Liver (tissue), 9 donors: ENCODE data around the gene CDH4. TPM values are rescaled to one million over a fixed set of nuclear protein-coding genes. Genes with fewer than 3 reads are reported as not detected.

Source experiments
- DNase-seq: peaks from one replicate; pipeline ENCODE4 v3.0.0-alpha.2; 2017; ENCODE audit warnings: low spot score
- H3K27ac ChIP-seq, 2 donors: one replicate each; pipeline ENCODE4 v1.7.0; 2013; ENCODE audit warnings: inconsistent platforms in 2 of 2, low read length in 2 of 2, control low read depth in 1 of 2, low read depth in 1 of 2, mild to moderate bottlenecking in 1 of 2
- H3K27me3 ChIP-seq, 4 donors: one replicate each; pipeline versions ENCODE4 v1.6.1 to v1.7.0; 2013; ENCODE audit warnings: low read length in 3 of 4, inconsistent platforms in 1 of 4, mild to moderate bottlenecking in 1 of 4, moderate library complexity in 1 of 4; ENCODE audit not compliant: control insufficient read depth in 4 of 4, insufficient read depth in 4 of 4
- H3K36me3 ChIP-seq, 4 donors: one replicate each; pipeline versions ENCODE4 v1.6.1 to v1.7.0; 2013; ENCODE audit warnings: low read length in 3 of 4, mild to moderate bottlenecking in 3 of 4, low read depth in 1 of 4, moderate library complexity in 1 of 4; ENCODE audit not compliant: control insufficient read depth in 4 of 4, insufficient read depth in 3 of 4
- H3K4me1 ChIP-seq, 4 donors: one replicate each; pipeline versions ENCODE4 v1.6.1 to v1.7.0; 2013; ENCODE audit warnings: low read length in 3 of 4, mild to moderate bottlenecking in 3 of 4, moderate library complexity in 1 of 4; ENCODE audit not compliant: control insufficient read depth in 4 of 4, insufficient read depth in 4 of 4
- H3K4me3 ChIP-seq, 3 donors: one replicate each; pipeline versions ENCODE4 v1.6.1 to v1.7.0; 2013; ENCODE audit warnings: low read length in 3 of 3, control low read depth in 1 of 3, low read depth in 1 of 3, mild to moderate bottlenecking in 1 of 3
- H3K9ac ChIP-seq, 2 donors: one replicate each; pipeline ENCODE4 v1.7.0; 2013; ENCODE audit warnings: low read length in 2 of 2, mild to moderate bottlenecking in 2 of 2, moderate library complexity in 2 of 2, control low read depth in 1 of 2, low read depth in 1 of 2
- H3K9me3 ChIP-seq, 4 donors: one replicate each; pipeline versions ENCODE4 v1.6.1 to v1.7.0; 2013; ENCODE audit warnings: low read length in 3 of 4; ENCODE audit not compliant: control insufficient read depth in 4 of 4
- EGR1 ChIP-seq, 2 donors: IDR thresholded peaks; 2 replicates each; pipeline ENCODE4 v1.6.1; 2016 to 2018; ENCODE audit warnings: antibody characterized with exemption in 2 of 2, low read depth in 2 of 2
- FOXA1 ChIP-seq: IDR thresholded peaks from 2 replicates; pipeline ENCODE4 v1.6.1; 2016; ENCODE audit warnings: antibody characterized with exemption
- FOXA2 ChIP-seq: IDR thresholded peaks from 2 replicates; pipeline ENCODE4 v1.6.1; 2016; ENCODE audit warnings: antibody characterized with exemption
- GABPA ChIP-seq, 2 donors: IDR thresholded peaks in 1 of 2; conservative IDR thresholded peaks in 1 of 2; 2 replicates each; pipeline ENCODE4 v1.6.1; 2016; ENCODE audit warnings: antibody characterized with exemption in 2 of 2, mild to moderate bottlenecking in 1 of 2, moderate library complexity in 1 of 2
- HNF4A ChIP-seq, 2 donors: conservative IDR thresholded peaks; 2 replicates each; pipeline ENCODE4 v1.6.1; 2016; ENCODE audit warnings: antibody characterized with exemption in 2 of 2, mild to moderate bottlenecking in 2 of 2
- HNF4G ChIP-seq: IDR thresholded peaks from 2 replicates; pipeline ENCODE4 v1.6.1; 2016; ENCODE audit warnings: antibody characterized with exemption
- JUND ChIP-seq, 2 donors: IDR thresholded peaks; 2 replicates each; pipeline ENCODE4 v1.6.1; 2016; ENCODE audit warnings: antibody characterized with exemption in 2 of 2
- NR2F2 ChIP-seq: IDR thresholded peaks from 2 replicates; pipeline ENCODE4 v1.6.1; 2016; ENCODE audit warnings: antibody characterized with exemption
- RAD21 ChIP-seq, 2 donors: IDR thresholded peaks; 2 replicates each; pipeline ENCODE4 v1.6.1; 2016; ENCODE audit warnings: antibody characterized with exemption in 2 of 2, mild to moderate bottlenecking in 2 of 2
- RXRA ChIP-seq, 2 donors: IDR thresholded peaks; 2 replicates each; pipeline ENCODE4 v1.6.1; 2017 to 2018; ENCODE audit warnings: antibody characterized with exemption in 2 of 2, mild to moderate bottlenecking in 1 of 2
- SP1 ChIP-seq: IDR thresholded peaks from 2 replicates; pipeline ENCODE4 v1.6.1; 2018; ENCODE audit warnings: antibody characterized with exemption, mild to moderate bottlenecking
- TAF1 ChIP-seq: conservative IDR thresholded peaks from 2 replicates; pipeline ENCODE4 v1.6.1; 2016; ENCODE audit warnings: antibody characterized with exemption, mild to moderate bottlenecking
- YY1 ChIP-seq: IDR thresholded peaks from 2 replicates; pipeline ENCODE4 v1.6.1; 2016; ENCODE audit warnings: antibody characterized with exemption, mild to moderate bottlenecking
- WGBS: extraction: QIAGEN DNeasy Blood & Tissue Kit; methylation state at CpG from one replicate; pipeline ENCODE4 v1.1.7; 2013; 5-methylcytosine and 5-hydroxymethylcytosine counted together
- polyA plus RNA-seq, 2 donors: library from polyadenylated mRNA; stranded (reverse) in 1 of 2; unstranded in 1 of 2; fragments of 200-250 nt in 1 of 2; fragments of >200 nt in 1 of 2; fragmentation: Nextera tagmentation in 1 of 2; extraction: Ambion mirVana in 1 of 2; gene quantifications; one replicate each; pipeline versions ENCODE4 v1.2.1 to v1.2.3, GENCODE V29; 2013 to 2015
- total RNA-seq, 2 donors: library from RNA; depleted of rRNA; stranded (reverse); fragments of >200 nt; gene quantifications; one replicate each; pipeline ENCODE4 v1.2.3, GENCODE V29; 2014
- TF ChIP-seq, protein P1 (sequence below): IDR thresholded peaks from 2 replicates; pipeline ENCODE4 v1.6.1; 2016; ENCODE audit warnings: antibody characterized with exemption
- TF ChIP-seq, protein P2 (sequence below): IDR thresholded peaks from 2 replicates; pipeline ENCODE4 v1.6.1; 2016; ENCODE audit warnings: antibody characterized with exemption
- TF ChIP-seq, protein P3 (sequence below): IDR thresholded peaks from 2 replicates; pipeline ENCODE4 v1.6.1; 2016; ENCODE audit warnings: antibody characterized with exemption
- TF ChIP-seq, protein P4 (sequence below): fragments of 150-350 bp; IDR thresholded peaks from 2 replicates; pipeline ENCODE4 v1.5.1; 2017; ENCODE audit warnings: improper control_type of control experiment, low read depth, low read length; ENCODE audit not compliant: missing input control
- TF ChIP-seq, protein P5 (sequence below): IDR thresholded peaks from 2 replicates; pipeline ENCODE4 v1.6.1; 2016; ENCODE audit warnings: antibody characterized with exemption, mild to moderate bottlenecking
- donor health status: healthy.
- donor health status: healthy.
- donor health status: healthy.
- donor health status: healthy.
- donor health status: healthy.

CDH4 gene
- total and polyA plus RNA-seq, 4 donors = 0.03 to 0.25 (median 0.19) TPM; not detected in 1

DNA sequence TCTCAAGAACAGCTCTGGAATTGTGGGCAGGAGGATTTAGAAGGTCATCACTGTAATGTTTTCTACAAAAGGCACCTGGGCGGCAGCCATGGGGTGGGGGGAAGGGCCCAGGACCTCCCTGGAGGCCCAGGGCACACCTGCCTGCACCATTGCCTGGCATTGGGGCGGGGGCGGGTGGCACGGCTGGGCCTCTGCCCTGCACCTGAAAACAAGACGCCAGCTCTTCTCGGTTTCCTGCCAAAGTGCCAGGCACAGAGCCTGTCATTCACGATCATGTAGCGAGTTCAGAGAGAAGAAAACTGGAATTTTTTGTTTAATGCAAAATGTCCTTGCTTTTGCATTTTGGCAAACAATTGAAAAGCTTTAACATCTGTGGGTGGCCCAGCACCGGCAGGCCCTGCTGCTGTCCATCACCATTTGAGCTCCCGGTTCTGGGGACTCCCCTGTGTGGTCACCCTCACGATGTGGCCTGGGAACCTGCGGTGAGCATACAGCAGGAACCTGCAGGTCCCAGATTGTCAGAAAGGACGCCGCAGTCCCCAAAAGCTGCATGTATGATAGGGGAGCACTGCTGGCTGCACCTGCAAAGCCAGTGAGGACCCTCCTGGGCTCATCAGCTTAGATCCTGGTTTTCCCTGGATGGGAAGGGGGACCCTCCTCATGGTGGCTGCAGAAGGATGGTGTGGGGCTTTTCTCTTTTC, 262.9 kb downstream of the CDH4 start:
- WGBS = 79% methylated on average over 14 of the region's 14 CpGs
- H3K9me3 ChIP-seq = no peaks in the 10 kb centered on the region
- no peaks in the 10 kb centered on the region for H3K36me3 ChIP-seq
- no peak overlapping the region for H3K4me3 ChIP-seq
- peaks cover 0 to 2% (median 0%) of the 10 kb centered on the region in 4 donors for H3K27me3 ChIP-seq
- no peak overlapping the region for H3K27ac ChIP-seq
- H3K4me1 ChIP-seq = no peaks in the 10 kb centered on the region
- H3K9ac ChIP-seq = no peak overlapping the region
- TF ChIP-seq, protein P1, sequence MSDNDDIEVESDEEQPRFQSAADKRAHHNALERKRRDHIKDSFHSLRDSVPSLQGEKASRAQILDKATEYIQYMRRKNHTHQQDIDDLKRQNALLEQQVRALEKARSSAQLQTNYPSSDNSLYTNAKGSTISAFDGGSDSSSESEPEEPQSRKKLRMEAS = no peak
- TF ChIP-seq NR2F2 (no peak), FOXA1 (no peak), HNF4G (no peak), FOXA2 (no peak), JUND (IDR thresholded peaks at IDR 0.05) (no peak), TAF1 (no peak), EGR1 (IDR thresholded peaks at IDR 0.05; ENCODE audit: low read depth in 2 of 2) (no peak), HNF4A (conservative IDR thresholded peaks at IDR 0.05) (no peak)
- TF ChIP-seq, protein P2, sequence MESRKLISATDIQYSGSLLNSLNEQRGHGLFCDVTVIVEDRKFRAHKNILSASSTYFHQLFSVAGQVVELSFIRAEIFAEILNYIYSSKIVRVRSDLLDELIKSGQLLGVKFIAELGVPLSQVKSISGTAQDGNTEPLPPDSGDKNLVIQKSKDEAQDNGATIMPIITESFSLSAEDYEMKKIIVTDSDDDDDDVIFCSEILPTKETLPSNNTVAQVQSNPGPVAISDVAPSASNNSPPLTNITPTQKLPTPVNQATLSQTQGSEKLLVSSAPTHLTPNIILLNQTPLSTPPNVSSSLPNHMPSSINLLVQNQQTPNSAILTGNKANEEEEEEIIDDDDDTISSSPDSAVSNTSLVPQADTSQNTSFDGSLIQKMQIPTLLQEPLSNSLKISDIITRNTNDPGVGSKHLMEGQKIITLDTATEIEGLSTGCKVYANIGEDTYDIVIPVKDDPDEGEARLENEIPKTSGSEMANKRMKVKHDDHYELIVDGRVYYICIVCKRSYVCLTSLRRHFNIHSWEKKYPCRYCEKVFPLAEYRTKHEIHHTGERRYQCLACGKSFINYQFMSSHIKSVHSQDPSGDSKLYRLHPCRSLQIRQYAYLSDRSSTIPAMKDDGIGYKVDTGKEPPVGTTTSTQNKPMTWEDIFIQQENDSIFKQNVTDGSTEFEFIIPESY = no peak
- TF ChIP-seq, protein P3, sequence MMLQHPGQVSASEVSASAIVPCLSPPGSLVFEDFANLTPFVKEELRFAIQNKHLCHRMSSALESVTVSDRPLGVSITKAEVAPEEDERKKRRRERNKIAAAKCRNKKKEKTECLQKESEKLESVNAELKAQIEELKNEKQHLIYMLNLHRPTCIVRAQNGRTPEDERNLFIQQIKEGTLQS = no peak
- no peak for DNase-seq

DNA sequence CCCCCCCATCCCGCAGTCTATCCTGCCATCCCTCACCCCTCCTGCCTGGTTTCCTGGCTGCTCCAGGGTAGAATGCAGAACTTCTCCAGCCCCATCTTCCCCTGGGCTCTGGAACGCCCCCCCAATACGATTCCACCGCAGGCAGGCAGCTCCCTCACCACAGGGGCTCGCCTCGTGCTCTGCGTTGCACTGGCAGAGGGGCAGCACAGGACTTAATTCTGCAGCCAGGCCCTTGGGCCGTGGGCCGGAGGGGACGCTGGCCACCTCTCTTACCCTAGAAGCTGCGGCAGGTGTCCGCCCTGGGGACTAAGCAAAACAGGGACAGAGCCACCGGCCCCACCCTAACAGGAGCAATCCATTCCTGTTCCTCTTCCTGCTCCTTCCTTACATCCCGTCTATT, 263.9 kb downstream of the CDH4 start:
- Histone ChIP-seq H3K27ac (no peak overlapping the region), H3K9ac (no peak overlapping the region), H3K27me3 (peaks cover 0 to 2% (median 0%) of the 10 kb centered on the region in 4 donors), H3K36me3 (no peaks in the 10 kb centered on the region), H3K4me3 (no peak overlapping the region), H3K9me3 (no peaks in the 10 kb centered on the region), H3K4me1 (no peaks in the 10 kb centered on the region)
- no peak for TF ChIP-seq TAF1
- no peak for TF ChIP-seq FOXA1
- no peak for TF ChIP-seq HNF4A (conservative IDR thresholded peaks at IDR 0.05)
- no peak for TF ChIP-seq HNF4G
- TF ChIP-seq SP1 = no peak
- TF ChIP-seq RAD21 (IDR thresholded peaks at IDR 0.05) = no peak
- TF ChIP-seq, protein P4, sequence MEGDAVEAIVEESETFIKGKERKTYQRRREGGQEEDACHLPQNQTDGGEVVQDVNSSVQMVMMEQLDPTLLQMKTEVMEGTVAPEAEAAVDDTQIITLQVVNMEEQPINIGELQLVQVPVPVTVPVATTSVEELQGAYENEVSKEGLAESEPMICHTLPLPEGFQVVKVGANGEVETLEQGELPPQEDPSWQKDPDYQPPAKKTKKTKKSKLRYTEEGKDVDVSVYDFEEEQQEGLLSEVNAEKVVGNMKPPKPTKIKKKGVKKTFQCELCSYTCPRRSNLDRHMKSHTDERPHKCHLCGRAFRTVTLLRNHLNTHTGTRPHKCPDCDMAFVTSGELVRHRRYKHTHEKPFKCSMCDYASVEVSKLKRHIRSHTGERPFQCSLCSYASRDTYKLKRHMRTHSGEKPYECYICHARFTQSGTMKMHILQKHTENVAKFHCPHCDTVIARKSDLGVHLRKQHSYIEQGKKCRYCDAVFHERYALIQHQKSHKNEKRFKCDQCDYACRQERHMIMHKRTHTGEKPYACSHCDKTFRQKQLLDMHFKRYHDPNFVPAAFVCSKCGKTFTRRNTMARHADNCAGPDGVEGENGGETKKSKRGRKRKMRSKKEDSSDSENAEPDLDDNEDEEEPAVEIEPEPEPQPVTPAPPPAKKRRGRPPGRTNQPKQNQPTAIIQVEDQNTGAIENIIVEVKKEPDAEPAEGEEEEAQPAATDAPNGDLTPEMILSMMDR = no peak
- no peak for TF ChIP-seq JUND (IDR thresholded peaks at IDR 0.05)
- TF ChIP-seq, protein P3 = no peak
- TF ChIP-seq, protein P1 = no peak
- no peak for TF ChIP-seq RXRA (IDR thresholded peaks at IDR 0.05)
- TF ChIP-seq FOXA2 = no peak
- TF ChIP-seq EGR1 (IDR thresholded peaks at IDR 0.05; ENCODE audit: low read depth in 2 of 2) = no peak
- TF ChIP-seq, protein P2 = no peak
- TF ChIP-seq YY1 = no peak
- no peak for TF ChIP-seq NR2F2
- TF ChIP-seq, protein P5, sequence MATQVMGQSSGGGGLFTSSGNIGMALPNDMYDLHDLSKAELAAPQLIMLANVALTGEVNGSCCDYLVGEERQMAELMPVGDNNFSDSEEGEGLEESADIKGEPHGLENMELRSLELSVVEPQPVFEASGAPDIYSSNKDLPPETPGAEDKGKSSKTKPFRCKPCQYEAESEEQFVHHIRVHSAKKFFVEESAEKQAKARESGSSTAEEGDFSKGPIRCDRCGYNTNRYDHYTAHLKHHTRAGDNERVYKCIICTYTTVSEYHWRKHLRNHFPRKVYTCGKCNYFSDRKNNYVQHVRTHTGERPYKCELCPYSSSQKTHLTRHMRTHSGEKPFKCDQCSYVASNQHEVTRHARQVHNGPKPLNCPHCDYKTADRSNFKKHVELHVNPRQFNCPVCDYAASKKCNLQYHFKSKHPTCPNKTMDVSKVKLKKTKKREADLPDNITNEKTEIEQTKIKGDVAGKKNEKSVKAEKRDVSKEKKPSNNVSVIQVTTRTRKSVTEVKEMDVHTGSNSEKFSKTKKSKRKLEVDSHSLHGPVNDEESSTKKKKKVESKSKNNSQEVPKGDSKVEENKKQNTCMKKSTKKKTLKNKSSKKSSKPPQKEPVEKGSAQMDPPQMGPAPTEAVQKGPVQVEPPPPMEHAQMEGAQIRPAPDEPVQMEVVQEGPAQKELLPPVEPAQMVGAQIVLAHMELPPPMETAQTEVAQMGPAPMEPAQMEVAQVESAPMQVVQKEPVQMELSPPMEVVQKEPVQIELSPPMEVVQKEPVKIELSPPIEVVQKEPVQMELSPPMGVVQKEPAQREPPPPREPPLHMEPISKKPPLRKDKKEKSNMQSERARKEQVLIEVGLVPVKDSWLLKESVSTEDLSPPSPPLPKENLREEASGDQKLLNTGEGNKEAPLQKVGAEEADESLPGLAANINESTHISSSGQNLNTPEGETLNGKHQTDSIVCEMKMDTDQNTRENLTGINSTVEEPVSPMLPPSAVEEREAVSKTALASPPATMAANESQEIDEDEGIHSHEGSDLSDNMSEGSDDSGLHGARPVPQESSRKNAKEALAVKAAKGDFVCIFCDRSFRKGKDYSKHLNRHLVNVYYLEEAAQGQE = no peak
- no peak for TF ChIP-seq GABPA (IDR thresholded peaks at IDR 0.05 in 1 of 2, conservative IDR thresholded peaks at IDR 0.05 in 1 of 2)
- no peak for DNase-seq
- 72% methylated on average over 14 of the region's 14 CpGs for WGBS
